Bladder microvascular endothelial cell (primary cell): ENCODE data around the gene PROK2. TPM values are rescaled to one million over a fixed set of nuclear protein-coding genes. Genes with fewer than 3 reads are reported as not detected.

Source experiments
- total RNA-seq: library from RNA; depleted of rRNA; stranded (reverse); fragments of >200 nt; gene quantifications from 2 replicates; pipeline ENCODE4 v1.2.3, GENCODE V29; 2014

Gene PROK2, protein sequence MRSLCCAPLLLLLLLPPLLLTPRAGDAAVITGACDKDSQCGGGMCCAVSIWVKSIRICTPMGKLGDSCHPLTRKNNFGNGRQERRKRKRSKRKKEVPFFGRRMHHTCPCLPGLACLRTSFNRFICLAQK
- not detected in 2 replicates for total RNA-seq

DNA sequence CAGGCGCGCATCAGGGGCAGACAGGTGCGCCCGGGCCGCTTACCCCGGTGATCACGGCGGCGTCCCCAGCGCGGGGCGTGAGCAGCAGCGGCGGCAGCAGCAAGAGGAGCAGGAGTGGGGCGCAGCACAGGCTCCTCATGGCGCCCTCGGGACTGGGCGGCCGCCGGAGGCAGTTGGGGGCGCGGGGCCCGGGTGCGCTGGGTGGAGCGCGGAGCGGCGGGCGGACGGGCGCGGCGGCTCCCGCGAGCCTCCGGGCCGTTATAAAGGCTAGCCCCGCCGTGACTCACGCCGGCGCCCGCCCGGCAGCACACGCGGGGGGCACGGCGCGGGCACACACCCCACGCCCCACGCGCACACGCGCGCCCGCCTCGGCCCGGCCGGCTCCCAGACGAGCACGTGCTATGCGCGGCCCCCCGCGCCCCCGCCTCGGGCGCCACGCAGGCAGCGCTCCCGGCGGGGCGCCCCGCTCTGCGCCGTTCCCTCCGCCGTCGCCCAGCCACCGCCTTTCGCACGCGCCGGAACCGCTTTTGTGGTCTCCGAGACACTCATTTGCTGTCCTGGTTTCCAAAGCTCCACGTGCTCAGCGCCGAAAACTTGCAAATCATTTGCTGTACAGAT is at the start of gene PROK2:
Gene PROK2, minus strand, starts transcription at position 235 of the 618 bp plus-strand sequence. Its CDS starts 96 bp downstream, at position 139.

DNA sequence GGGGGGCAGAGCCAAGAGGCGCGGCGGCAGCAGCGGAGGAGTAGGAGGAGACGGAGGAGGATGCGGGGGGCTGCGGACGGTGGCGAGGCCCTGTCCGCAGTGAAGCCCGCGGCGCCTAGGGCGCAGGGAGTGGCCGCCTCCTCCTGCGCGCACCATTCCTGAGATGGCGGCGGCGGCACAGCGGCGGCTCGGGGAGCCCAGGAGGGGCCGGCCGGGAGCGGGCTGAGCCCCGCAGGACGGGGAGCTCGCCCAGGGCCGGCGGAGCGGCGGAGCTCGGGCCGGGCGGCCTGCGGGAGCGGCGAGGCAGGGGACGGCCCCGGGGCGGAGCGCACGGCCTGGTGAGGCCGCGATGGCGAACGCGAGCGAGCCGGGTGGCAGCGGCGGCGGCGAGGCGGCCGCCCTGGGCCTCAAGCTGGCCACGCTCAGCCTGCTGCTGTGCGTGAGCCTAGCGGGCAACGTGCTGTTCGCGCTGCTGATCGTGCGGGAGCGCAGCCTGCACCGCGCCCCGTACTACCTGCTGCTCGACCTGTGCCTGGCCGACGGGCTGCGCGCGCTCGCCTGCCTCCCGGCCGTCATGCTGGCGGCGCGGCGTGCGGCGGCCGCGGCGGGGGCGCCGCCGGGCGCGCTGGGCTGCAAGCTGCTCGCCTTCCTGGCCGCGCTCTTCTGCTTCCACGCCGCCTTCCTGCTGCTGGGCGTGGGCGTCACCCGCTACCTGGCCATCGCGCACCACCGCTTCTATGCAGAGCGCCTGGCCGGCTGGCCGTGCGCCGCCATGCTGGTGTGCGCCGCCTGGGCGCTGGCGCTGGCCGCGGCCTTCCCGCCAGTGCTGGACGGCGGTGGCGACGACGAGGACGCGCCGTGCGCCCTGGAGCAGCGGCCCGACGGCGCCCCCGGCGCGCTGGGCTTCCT is 31.0 kb downstream of the PROK2 start, which contains the start of gene GPR27:
Gene GPR27, plus strand, starts transcription at position 155 of the 909 bp plus-strand sequence. Its CDS starts 195 bp downstream, at position 350.

DNA sequence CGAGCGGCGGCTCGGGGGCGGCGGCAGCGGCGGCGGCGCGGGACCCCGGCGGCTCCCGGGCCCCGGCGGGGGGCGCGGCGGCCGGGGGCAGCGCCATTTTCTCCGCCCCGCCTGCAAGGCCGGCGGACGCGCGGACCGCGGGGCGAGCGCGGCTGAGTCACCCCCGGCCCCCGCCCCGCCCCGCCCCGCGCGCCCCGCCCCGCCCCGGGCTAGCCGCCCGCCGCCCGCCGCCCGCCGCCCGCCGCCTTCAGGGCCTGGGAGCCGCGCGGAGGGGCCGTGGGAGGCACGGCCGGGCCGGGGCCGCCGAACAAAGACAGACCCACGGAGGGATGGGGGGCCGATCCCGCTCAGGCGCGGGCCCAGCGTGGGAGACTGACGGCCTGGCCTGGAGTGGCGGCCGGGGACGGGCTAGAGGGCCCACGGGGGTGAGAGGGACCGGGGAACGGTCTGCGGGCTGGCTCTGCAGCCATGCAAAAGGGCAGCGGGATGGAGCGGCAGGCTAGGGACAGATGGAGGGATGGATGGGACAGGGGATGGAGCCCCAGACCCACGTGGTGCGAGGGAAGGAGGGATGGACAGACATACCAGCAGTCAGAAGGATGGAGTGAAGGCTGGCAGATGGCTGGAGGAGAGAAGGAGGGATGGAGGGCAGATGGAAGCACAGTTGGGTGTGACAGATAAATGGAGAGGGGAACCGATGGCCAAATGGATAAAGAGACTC is 59.5 kb downstream of the PROK2 start, which contains the start of gene EIF4E3:
Gene EIF4E3, minus strand, starts transcription at position 132 of the 721 bp plus-strand sequence. Its CDS starts 35 bp downstream, at position 97.

Other genes starting within 250 kb of the PROK2 start
- 27.7 and 88.0 TPM in 2 replicates for gene FOXP1, start 201.4 kb downstream of the PROK2 start, total RNA-seq
- 1.6 and 1.9 TPM in 2 replicates for gene EIF4E3, start 59.7 kb downstream of the PROK2 start, total RNA-seq
- gene GPR27, start 31.3 kb downstream of the PROK2 start, total RNA-seq: not detected in 2 replicates